Astrocyte (in vitro differentiated cells and primary cell): ENCODE data around the gene ACTL8. TPM values are rescaled to one million over a fixed set of nuclear protein-coding genes. Genes with fewer than 3 reads are reported as not detected.

Experiments used
- DNase-seq: peaks from one replicate; pipeline ENCODE4 v3.0.0-alpha.2; 2010; ENCODE audit warnings: low read depth
- FAIRE-seq: peaks from 2 replicates; lab custom pipeline; 2011; peaks lifted over from hg19 to GRCh38; lab: Jason Lieb, UNC
- H2AFZ ChIP-seq: 2 replicates; pipeline ENCODE4 v1.6.0; 2012; ENCODE audit warnings: low read depth, low read length, inconsistent platforms
- H3K27ac ChIP-seq: 2 replicates; pipeline ENCODE4 v1.5.1; 2011; ENCODE audit warnings: low read depth, low read length, inconsistent platforms
- H3K27me3 ChIP-seq: 2 replicates; pipeline ENCODE4 v1.6.0; 2011; ENCODE audit warnings: low read length, inconsistent platforms; ENCODE audit not compliant: insufficient read depth
- H3K36me3 ChIP-seq: 2 replicates; pipeline ENCODE4 v1.5.1; 2011; ENCODE audit warnings: low read length, inconsistent platforms; ENCODE audit not compliant: insufficient read depth
- H3K4me1 ChIP-seq: 2 replicates; pipeline ENCODE4 v1.5.1; 2011; ENCODE audit warnings: low read length, inconsistent platforms; ENCODE audit not compliant: insufficient read depth
- H3K4me2 ChIP-seq: 2 replicates; pipeline ENCODE4 v1.6.0; 2012; ENCODE audit warnings: low read length, inconsistent platforms
- H3K4me3 ChIP-seq: 2 replicates; pipeline ENCODE4 v1.5.1; 2011; ENCODE audit warnings: low read depth, mild to moderate bottlenecking, low read length, inconsistent platforms; ENCODE audit not compliant: insufficient read depth
- H3K79me2 ChIP-seq: 2 replicates; pipeline ENCODE4 v1.6.0; 2012; ENCODE audit warnings: mild to moderate bottlenecking, low read length, inconsistent platforms; ENCODE audit not compliant: insufficient read depth
- H3K9ac ChIP-seq: 2 replicates; pipeline ENCODE4 v1.6.0; 2012; ENCODE audit warnings: mild to moderate bottlenecking, low read length, inconsistent platforms
- H3K9me3 ChIP-seq: 2 replicates; pipeline ENCODE4 v1.5.1; 2012; ENCODE audit warnings: low read depth, mild to moderate bottlenecking, low read length, inconsistent platforms; ENCODE audit not compliant: insufficient read depth
- H4K20me1 ChIP-seq: 2 replicates; pipeline ENCODE4 v1.6.0; 2012; ENCODE audit warnings: low read length, inconsistent platforms; ENCODE audit not compliant: insufficient read depth
- H3K27ac Mint-ChIP-seq: one replicate; pipeline ENCODE4 v1.8.0; 2021; ENCODE audit warnings: mild to moderate bottlenecking, mixed read lengths; ENCODE audit not compliant: unreplicated experiment
- H3K27me3 Mint-ChIP-seq: one replicate; pipeline ENCODE4 v1.8.0; 2021; ENCODE audit warnings: low read depth, mixed read lengths; ENCODE audit not compliant: unreplicated experiment
- H3K36me3 Mint-ChIP-seq: one replicate; pipeline ENCODE4 v1.8.0; 2021; ENCODE audit warnings: low read depth, mixed read lengths; ENCODE audit not compliant: unreplicated experiment
- H3K4me1 Mint-ChIP-seq: one replicate; pipeline ENCODE4 v1.8.0; 2021; ENCODE audit warnings: low read depth, mixed read lengths; ENCODE audit not compliant: unreplicated experiment
- H3K4me3 Mint-ChIP-seq: one replicate; pipeline ENCODE4 v1.8.0; 2021; ENCODE audit warnings: mild to moderate bottlenecking, moderate library complexity, mixed read lengths; ENCODE audit not compliant: unreplicated experiment
- H3K9me3 Mint-ChIP-seq: one replicate; pipeline ENCODE4 v1.8.0; 2021; ENCODE audit warnings: mild to moderate bottlenecking, mixed read lengths; ENCODE audit not compliant: unreplicated experiment
- CTCF ChIP-seq: IDR thresholded peaks from 2 replicates; pipeline ENCODE4 v1.5.1; 2011; ENCODE audit warnings: low read depth, mild to moderate bottlenecking, inconsistent platforms, low read length, moderate library complexity; ENCODE audit not compliant: insufficient read depth
- EZH2 ChIP-seq: IDR thresholded peaks from 2 replicates; pipeline ENCODE4 v1.6.1; 2012; ENCODE audit warnings: mild to moderate bottlenecking, low read length, inconsistent platforms; ENCODE audit not compliant: insufficient read depth
- total RNA-seq: library from RNA; stranded (reverse); gene quantifications from 2 replicates; pipeline ENCODE4 v1.2.1, GENCODE V29; 2021

ACTL8 gene
- total RNA-seq, 1 donor from 2014 or later = 2.0 TPM

- Mint-ChIP-seq H3K27ac (no peak overlapping the region), H3K9me3 (no peaks in the 10 kb centered on the region), H3K4me1 (peaks cover 13% of the 10 kb centered on the region), H3K27me3 (peaks cover 39% of the 10 kb centered on the region), H3K36me3 (no peaks in the 10 kb centered on the region), H3K4me3 (no peak overlapping the region)
- Histone ChIP-seq H3K9ac (no peak overlapping the region), H3K4me2 (no peak overlapping the region), H3K4me3 (no peak overlapping the region), H2AFZ (no peak overlapping the region), H3K79me2 (no peaks in the 10 kb centered on the region), H3K27ac (no peak overlapping the region), H3K27me3 (no peaks in the 10 kb centered on the region), H3K4me1 (peaks cover 29% of the 10 kb centered on the region), H4K20me1 (no peaks in the 10 kb centered on the region), H3K36me3 (no peaks in the 10 kb centered on the region), H3K9me3 (no peaks in the 10 kb centered on the region)
- DNase-seq (no peak), FAIRE-seq (no peak)
- no peak for TF ChIP-seq CTCF
- no peak for TF ChIP-seq EZH2
Measured at GRCh38 chr1:17770983-17771382, 15.8 kb downstream of the ACTL8 start.

GRCh38 chr1:17772615-17773212 lies 17.6 kb downstream of the ACTL8 start:
- Histone ChIP-seq H3K4me3 (no peak overlapping the region), H4K20me1 (no peaks in the 10 kb centered on the region), H3K9me3 (no peaks in the 10 kb centered on the region), H3K9ac (no peak overlapping the region), H3K79me2 (no peaks in the 10 kb centered on the region), H3K4me2 (no peak overlapping the region), H3K27me3 (no peaks in the 10 kb centered on the region), H3K36me3 (no peaks in the 10 kb centered on the region), H3K27ac (no peak overlapping the region), H3K4me1 (peaks cover 16% of the 10 kb centered on the region), H2AFZ (no peak overlapping the region)
- FAIRE-seq (no peak), DNase-seq (no peak)
- TF ChIP-seq EZH2 (no peak), CTCF (no peak)
- H3K9me3 Mint-ChIP-seq = no peaks in the 10 kb centered on the region
- peaks cover 11% of the 10 kb centered on the region for H3K4me1 Mint-ChIP-seq
- no peak overlapping the region for H3K4me3 Mint-ChIP-seq
- H3K27ac Mint-ChIP-seq = no peak overlapping the region
- no peaks in the 10 kb centered on the region for H3K36me3 Mint-ChIP-seq
- H3K27me3 Mint-ChIP-seq = peaks cover 45% of the 10 kb centered on the region

GRCh38 chr1:17773591-17774326 lies 18.6 kb downstream of the ACTL8 start:
- Mint-ChIP-seq H3K36me3 (no peaks in the 10 kb centered on the region), H3K27me3 (peaks cover 53% of the 10 kb centered on the region), H3K4me1 (peaks cover 5% of the 10 kb centered on the region), H3K9me3 (no peaks in the 10 kb centered on the region), H3K4me3 (no peak overlapping the region), H3K27ac (no peak overlapping the region)
- DNase-seq (no peak), FAIRE-seq (no peak)
- Histone ChIP-seq H3K79me2 (no peaks in the 10 kb centered on the region), H3K27me3 (no peaks in the 10 kb centered on the region), H3K4me1 (peaks cover 8% of the 10 kb centered on the region), H4K20me1 (no peaks in the 10 kb centered on the region), H2AFZ (no peak overlapping the region), H3K36me3 (no peaks in the 10 kb centered on the region), H3K27ac (no peak overlapping the region), H3K4me2 (no peak overlapping the region), H3K9me3 (no peaks in the 10 kb centered on the region), H3K4me3 (no peak overlapping the region), H3K9ac (no peak overlapping the region)
- no peak for TF ChIP-seq EZH2
- TF ChIP-seq CTCF = no peak
